CD4-positive, alpha-beta T cell (primary cell): ENCODE results near the gene CHST3. TPM values are rescaled to one million over a fixed set of nuclear protein-coding genes. Genes with fewer than 3 reads are reported as not detected.
A peak's percentile ranks its signal among the peaks of the same experiment; 100 is the strongest.

Experiments used
- ATAC-seq: fragments of 200-7000 bp; cut with Tn5 transposase; one replicate; pipeline ENCODE4 v1.10.0; 2022; ENCODE audit warnings: mild to moderate bottlenecking; ENCODE audit not compliant: poor library complexity
- CTCF ChIA-PET: fragments of 350-600 bp; sonication (Branson Sonifier 250); formaldehyde crosslinking; loops from one replicate; lab custom pipeline; 2021; ENCODE audit warnings: antibody characterized with exemption, inconsistent platforms; lab: Charles Lee
- POLR2A ChIA-PET: fragments of 350-600 bp; sonication (Branson Sonifier 250); formaldehyde crosslinking; loops from one replicate; lab custom pipeline; 2021; ENCODE audit warnings: antibody characterized with exemption, inconsistent platforms; lab: Charles Lee
- DNase-seq, 14 experiments: peaks; one replicate each; pipeline ENCODE4 v3.0.0-alpha.2; 2013 to 2020; ENCODE audit warnings: mixed read lengths in 2 of 14
- H3K27ac ChIP-seq, 2 donors: one replicate each; pipeline versions ENCODE4 v1.5.1 to v1.7.0; 2013; ENCODE audit warnings: low read length in 2 of 2, low read depth in 1 of 2, mild to moderate bottlenecking in 1 of 2
- H3K27me3 ChIP-seq, 2 experiments: 1 replicate in 1 of 2; 2 replicates in 1 of 2; pipeline versions ENCODE4 v1.6.1 to v1.7.0; 2013; ENCODE audit warnings: low read length in 2 of 2, control low read depth in 1 of 2, mild to moderate bottlenecking in 1 of 2, moderate library complexity in 1 of 2; ENCODE audit not compliant: insufficient read depth in 2 of 2, control insufficient read depth in 1 of 2
- H3K36me3 ChIP-seq: one replicate; pipeline ENCODE4 v1.6.1; 2013; ENCODE audit warnings: low read length, control low read depth; ENCODE audit not compliant: insufficient read depth
- H3K4me1 ChIP-seq: one replicate; pipeline ENCODE4 v1.6.1; 2013; ENCODE audit warnings: low read length, control low read depth; ENCODE audit not compliant: insufficient read depth
- H3K4me3 ChIP-seq: one replicate; pipeline ENCODE4 v1.5.1; 2013; ENCODE audit warnings: mild to moderate bottlenecking, low read length, moderate library complexity
- H3K9me3 ChIP-seq, 2 experiments: 1 replicate in 1 of 2; 2 replicates in 1 of 2; pipeline versions ENCODE4 v1.6.1 to v1.7.0; 2013; ENCODE audit warnings: low read length in 2 of 2, mild to moderate bottlenecking in 2 of 2, control low read depth in 1 of 2, moderate library complexity in 1 of 2; ENCODE audit not compliant: control insufficient read depth in 1 of 2, insufficient read depth in 1 of 2
- H3K27ac Mint-ChIP-seq: one replicate; pipeline ENCODE4 v1.8.0; 2020; ENCODE audit warnings: mixed read lengths
- H3K27me3 Mint-ChIP-seq: one replicate; pipeline ENCODE4 v1.8.0; 2021; ENCODE audit warnings: mixed read lengths
- H3K36me3 Mint-ChIP-seq: one replicate; pipeline ENCODE4 v1.8.0; 2021; ENCODE audit warnings: low read depth, mixed read lengths
- H3K4me1 Mint-ChIP-seq: one replicate; pipeline ENCODE4 v1.8.0; 2021; ENCODE audit warnings: low read depth, mixed read lengths
- H3K4me3 Mint-ChIP-seq: one replicate; pipeline ENCODE4 v1.8.0; 2020; ENCODE audit warnings: mild to moderate bottlenecking, mixed read lengths
- H3K9me3 Mint-ChIP-seq: one replicate; pipeline ENCODE4 v1.8.0; 2020; ENCODE audit warnings: mixed read lengths
- CTCF ChIP-seq: fragments of 200-600 bp; IDR thresholded peaks from one replicate; pipeline ENCODE4 v1.8.0; 2022; ENCODE audit warnings: antibody characterized with exemption, mild to moderate bottlenecking
- intact Hi-C, 2 experiments: fragments of 100-400 bp; cut with DNase I in 1 of 2; cut with micrococcal nuclease in 1 of 2; formaldehyde crosslinking; loops; one replicate each; pipeline versions ENCODE4 v1.15.1 to v1.9.0; 2023 to 2025; cut with DNase I, micrococcal nuclease
- total RNA-seq, 174 experiments: library from RNA in 2 of 174; stranded (reverse) in 2 of 174; gene quantifications; one replicate each; pipeline ENCODE4 v1.2.3 and lab custom pipeline; 2021 to 2026

Gene CHST3
- total RNA-seq, 2 experiments from 2014 or later: not detected

- peak; percentile 5 for ATAC-seq
- Mint-ChIP-seq H3K4me3 (peak overlapping the region; percentile 79), H3K9me3 (no peaks in the 10 kb centered on the region), H3K27ac (peak overlapping the region; percentile 95), H3K27me3 (peaks cover 25% of the 10 kb centered on the region), H3K4me1 (peaks cover 47% of the 10 kb centered on the region), H3K36me3 (peaks cover 66% of the 10 kb centered on the region)
- H3K36me3 ChIP-seq: peaks cover 31% of the 10 kb centered on the region
- DNase-seq: peak in 1 of 14 experiments; percentile 45
- no peaks in the 10 kb centered on the region for H3K27me3 ChIP-seq
- intact Hi-C loops: loop anchor here in 1 of 2 experiments (2.0 kb wide), 1 partner anchor 23 kb away; no protein-coding TSS in a partner anchor
- H3K27ac ChIP-seq: peak overlapping the region; percentile 22 to 24
- no peaks in the 10 kb centered on the region for H3K9me3 ChIP-seq
- peaks cover 10% of the 10 kb centered on the region for H3K4me1 ChIP-seq
- no peak for TF ChIP-seq CTCF
- POLR2A ChIA-PET: interaction anchor here (0.6 to 7.3 kb wide), 11 partner anchors 8 to 279 kb away, joined by 3 to 43 read pairs (median 4); partner anchors contain the start of genes ANAPC16, ASCC1 and SPOCK2
- H3K4me3 ChIP-seq: no peak overlapping the region
- CTCF ChIA-PET: interaction anchor here (3.7 kb wide), 1 partner anchor 11 kb away, joined by 24 read pairs; no protein-coding TSS in a partner anchor
Measured at GRCh38 chr10:72059843-72060822, 95.9 kb downstream of the CHST3 start.

GRCh38 chr10:72061491-72061890 lies 97.3 kb downstream of the CHST3 start:
- Mint-ChIP-seq H3K9me3 (no peaks in the 10 kb centered on the region), H3K27ac (peak overlapping the region; percentile 95), H3K27me3 (peaks cover 25% of the 10 kb centered on the region), H3K4me1 (peaks cover 47% of the 10 kb centered on the region), H3K4me3 (peak overlapping the region; percentile 79), H3K36me3 (peaks cover 80% of the 10 kb centered on the region)
- intact Hi-C loops: loop anchor here in 1 of 2 experiments (2.0 kb wide), 1 partner anchor 21 kb away; no protein-coding TSS in a partner anchor
- DNase-seq (peak in 1 of 14 experiments; percentile 39), ATAC-seq (peak; percentile 18)
- ChIA-PET CTCF (interaction anchor here (1.7 kb wide), 1 partner anchor 13 kb away, joined by 10 read pairs; no protein-coding TSS in a partner anchor), POLR2A (interaction anchor here (0.9 to 7.3 kb wide), 10 partner anchors 8 to 276 kb away, joined by 3 to 43 read pairs (median 4); partner anchors contain the start of genes ANAPC16, ASCC1 and SPOCK2)
- H3K27me3 ChIP-seq: no peaks in the 10 kb centered on the region
- TF ChIP-seq CTCF: no peak
- H3K27ac ChIP-seq: no peak overlapping the region
- peaks cover 10% of the 10 kb centered on the region for H3K4me1 ChIP-seq
- H3K36me3 ChIP-seq: peaks cover 45% of the 10 kb centered on the region
- no peaks in the 10 kb centered on the region for H3K9me3 ChIP-seq
- no peak overlapping the region for H3K4me3 ChIP-seq

GRCh38 chr10:72061930-72062329 lies 97.7 kb downstream of the CHST3 start:
- no peak for DNase-seq
- H3K4me3 Mint-ChIP-seq: peak overlapping the region; percentile 79
- no peaks in the 10 kb centered on the region for H3K9me3 Mint-ChIP-seq
- peak; percentile 1 for ATAC-seq
- Histone ChIP-seq H3K9me3 (no peaks in the 10 kb centered on the region), H3K4me1 (peaks cover 10% of the 10 kb centered on the region), H3K27me3 (no peaks in the 10 kb centered on the region), H3K36me3 (peaks cover 49% of the 10 kb centered on the region), H3K27ac (no peak overlapping the region), H3K4me3 (no peak overlapping the region)
- H3K27ac Mint-ChIP-seq: peak overlapping the region; percentile 95
- CTCF ChIA-PET: interaction anchor here (1.7 kb wide), 1 partner anchor 13 kb away, joined by 10 read pairs; no protein-coding TSS in a partner anchor
- intact Hi-C loops: loop anchor here in 1 of 2 experiments (2.0 kb wide), 1 partner anchor 21 kb away; no protein-coding TSS in a partner anchor
- POLR2A ChIA-PET: interaction anchor here (0.7 to 7.3 kb wide), 10 partner anchors 8 to 186 kb away, joined by 3 to 43 read pairs (median 4); partner anchors contain the start of genes ANAPC16, ASCC1 and SPOCK2
- peaks cover 25% of the 10 kb centered on the region for H3K27me3 Mint-ChIP-seq
- peaks cover 47% of the 10 kb centered on the region for H3K4me1 Mint-ChIP-seq
- TF ChIP-seq CTCF: no peak
- peaks cover 84% of the 10 kb centered on the region for H3K36me3 Mint-ChIP-seq
